ENCODE data around the gene RAB1A. TPM values are rescaled to one million over a fixed set of nuclear protein-coding genes. Genes with fewer than 3 reads are reported as not detected.

Gene RAB1A
- total and polyA plus RNA-seq, 2 of the 13 experiments (the other 11 are each of a cell fraction or from before 2014, with no cell fraction given) = 206 to 226 TPM

DNA sequence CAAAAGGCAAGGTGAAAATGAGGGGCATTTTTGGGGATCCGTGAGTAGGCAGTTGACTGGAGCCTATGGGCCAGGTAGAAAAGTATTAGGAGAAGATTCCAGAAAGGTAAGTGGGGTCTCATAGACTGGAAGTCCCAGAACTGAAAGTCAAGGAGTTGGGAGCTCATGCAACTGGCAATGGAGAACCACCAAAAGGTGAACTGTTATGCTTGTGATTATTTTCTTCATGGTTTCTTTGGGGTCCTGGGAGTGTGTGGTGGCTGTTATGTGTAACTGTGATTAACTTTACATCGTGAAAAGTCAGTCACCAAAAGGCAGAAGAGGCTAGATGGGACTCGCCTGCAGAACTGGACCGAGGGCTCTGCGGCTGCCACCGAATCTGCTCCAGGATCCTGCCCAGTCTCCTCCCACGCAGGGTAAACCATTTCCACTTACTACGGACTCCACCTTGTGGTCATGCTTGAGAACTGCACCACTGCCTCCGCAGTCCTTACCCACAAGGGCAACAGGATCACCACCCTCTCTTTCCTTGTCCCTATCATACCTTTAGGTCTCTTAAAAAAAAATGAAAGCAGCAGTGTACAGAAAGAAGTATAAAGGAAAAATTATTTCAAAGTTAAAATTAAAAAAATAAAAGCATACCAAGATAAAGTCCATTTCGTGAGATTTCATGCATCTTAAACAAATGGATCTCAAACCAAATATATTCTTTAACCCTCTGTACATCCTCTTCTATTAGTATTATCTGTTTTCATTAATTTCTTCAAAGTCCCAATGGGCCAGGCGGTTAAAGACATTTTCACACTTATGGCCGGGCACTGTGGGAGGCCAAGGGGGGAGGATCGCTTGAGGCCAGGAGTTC is 89.3 kb downstream of the RAB1A start (continued):
- TF ChIP-seq, protein P1, sequence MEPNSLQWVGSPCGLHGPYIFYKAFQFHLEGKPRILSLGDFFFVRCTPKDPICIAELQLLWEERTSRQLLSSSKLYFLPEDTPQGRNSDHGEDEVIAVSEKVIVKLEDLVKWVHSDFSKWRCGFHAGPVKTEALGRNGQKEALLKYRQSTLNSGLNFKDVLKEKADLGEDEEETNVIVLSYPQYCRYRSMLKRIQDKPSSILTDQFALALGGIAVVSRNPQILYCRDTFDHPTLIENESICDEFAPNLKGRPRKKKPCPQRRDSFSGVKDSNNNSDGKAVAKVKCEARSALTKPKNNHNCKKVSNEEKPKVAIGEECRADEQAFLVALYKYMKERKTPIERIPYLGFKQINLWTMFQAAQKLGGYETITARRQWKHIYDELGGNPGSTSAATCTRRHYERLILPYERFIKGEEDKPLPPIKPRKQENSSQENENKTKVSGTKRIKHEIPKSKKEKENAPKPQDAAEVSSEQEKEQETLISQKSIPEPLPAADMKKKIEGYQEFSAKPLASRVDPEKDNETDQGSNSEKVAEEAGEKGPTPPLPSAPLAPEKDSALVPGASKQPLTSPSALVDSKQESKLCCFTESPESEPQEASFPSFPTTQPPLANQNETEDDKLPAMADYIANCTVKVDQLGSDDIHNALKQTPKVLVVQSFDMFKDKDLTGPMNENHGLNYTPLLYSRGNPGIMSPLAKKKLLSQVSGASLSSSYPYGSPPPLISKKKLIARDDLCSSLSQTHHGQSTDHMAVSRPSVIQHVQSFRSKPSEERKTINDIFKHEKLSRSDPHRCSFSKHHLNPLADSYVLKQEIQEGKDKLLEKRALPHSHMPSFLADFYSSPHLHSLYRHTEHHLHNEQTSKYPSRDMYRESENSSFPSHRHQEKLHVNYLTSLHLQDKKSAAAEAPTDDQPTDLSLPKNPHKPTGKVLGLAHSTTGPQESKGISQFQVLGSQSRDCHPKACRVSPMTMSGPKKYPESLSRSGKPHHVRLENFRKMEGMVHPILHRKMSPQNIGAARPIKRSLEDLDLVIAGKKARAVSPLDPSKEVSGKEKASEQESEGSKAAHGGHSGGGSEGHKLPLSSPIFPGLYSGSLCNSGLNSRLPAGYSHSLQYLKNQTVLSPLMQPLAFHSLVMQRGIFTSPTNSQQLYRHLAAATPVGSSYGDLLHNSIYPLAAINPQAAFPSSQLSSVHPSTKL (CRISPR knock-in tag; IDR thresholded peaks at IDR 0.05) = peak; percentile 68
- TF ChIP-seq ZNF878 (CRISPR knock-in tag; IDR thresholded peaks at IDR 0.05) (no peak), ZNF574 (CRISPR knock-in tag; IDR thresholded peaks at IDR 0.05) (0 out of 2 replicates have a peak, but pooled peaks have one; percentile 17), MAZ (IDR thresholded peaks at IDR 0.05; ENCODE audit: borderline replicate concordance, low read depth, low read length) (peak; percentile 46; the same call in 1 of the 2 replicates), MAZ (CRISPR knock-in tag; IDR thresholded peaks at IDR 0.05; ENCODE audit: low read depth) (0 out of 2 replicates have a peak, but pooled peaks have one; percentile 19), SP5 (CRISPR knock-in tag; IDR thresholded peaks at IDR 0.05; ENCODE audit: borderline replicate concordance, low read depth) (0 out of 2 replicates have a peak, but pooled peaks have one; percentile 43), DMAP1 (CRISPR knock-in tag; IDR thresholded peaks at IDR 0.05) (no peak), PHF8 (CRISPR knock-in tag; IDR thresholded peaks at IDR 0.05) (0 out of 2 replicates have a peak, but pooled peaks have one; percentile 25), ATM (IDR thresholded peaks at IDR 0.05; ENCODE audit: borderline replicate concordance) (no peak), REL (CRISPR knock-in tag; conservative IDR thresholded peaks at IDR 0.05) (no peak), SAP130 (CRISPR knock-in tag; IDR thresholded peaks at IDR 0.05; ENCODE audit: low read depth) (peak; percentile 62; the same call in 1 of the 2 replicates)
- TF ChIP-seq, protein P2, sequence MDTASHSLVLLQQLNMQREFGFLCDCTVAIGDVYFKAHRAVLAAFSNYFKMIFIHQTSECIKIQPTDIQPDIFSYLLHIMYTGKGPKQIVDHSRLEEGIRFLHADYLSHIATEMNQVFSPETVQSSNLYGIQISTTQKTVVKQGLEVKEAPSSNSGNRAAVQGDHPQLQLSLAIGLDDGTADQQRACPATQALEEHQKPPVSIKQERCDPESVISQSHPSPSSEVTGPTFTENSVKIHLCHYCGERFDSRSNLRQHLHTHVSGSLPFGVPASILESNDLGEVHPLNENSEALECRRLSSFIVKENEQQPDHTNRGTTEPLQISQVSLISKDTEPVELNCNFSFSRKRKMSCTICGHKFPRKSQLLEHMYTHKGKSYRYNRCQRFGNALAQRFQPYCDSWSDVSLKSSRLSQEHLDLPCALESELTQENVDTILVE (CRISPR knock-in tag; IDR thresholded peaks at IDR 0.05) = peak; percentile 59; the same call in 1 of the 2 replicates
- TF ChIP-seq, protein P3, sequence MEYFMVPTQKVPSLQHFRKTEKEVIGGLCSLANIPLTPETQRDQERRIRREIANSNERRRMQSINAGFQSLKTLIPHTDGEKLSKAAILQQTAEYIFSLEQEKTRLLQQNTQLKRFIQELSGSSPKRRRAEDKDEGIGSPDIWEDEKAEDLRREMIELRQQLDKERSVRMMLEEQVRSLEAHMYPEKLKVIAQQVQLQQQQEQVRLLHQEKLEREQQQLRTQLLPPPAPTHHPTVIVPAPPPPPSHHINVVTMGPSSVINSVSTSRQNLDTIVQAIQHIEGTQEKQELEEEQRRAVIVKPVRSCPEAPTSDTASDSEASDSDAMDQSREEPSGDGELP (IDR thresholded peaks at IDR 0.05; ENCODE audit: borderline replicate concordance, low read depth) = no peak
- TF ChIP-seq, protein P4, sequence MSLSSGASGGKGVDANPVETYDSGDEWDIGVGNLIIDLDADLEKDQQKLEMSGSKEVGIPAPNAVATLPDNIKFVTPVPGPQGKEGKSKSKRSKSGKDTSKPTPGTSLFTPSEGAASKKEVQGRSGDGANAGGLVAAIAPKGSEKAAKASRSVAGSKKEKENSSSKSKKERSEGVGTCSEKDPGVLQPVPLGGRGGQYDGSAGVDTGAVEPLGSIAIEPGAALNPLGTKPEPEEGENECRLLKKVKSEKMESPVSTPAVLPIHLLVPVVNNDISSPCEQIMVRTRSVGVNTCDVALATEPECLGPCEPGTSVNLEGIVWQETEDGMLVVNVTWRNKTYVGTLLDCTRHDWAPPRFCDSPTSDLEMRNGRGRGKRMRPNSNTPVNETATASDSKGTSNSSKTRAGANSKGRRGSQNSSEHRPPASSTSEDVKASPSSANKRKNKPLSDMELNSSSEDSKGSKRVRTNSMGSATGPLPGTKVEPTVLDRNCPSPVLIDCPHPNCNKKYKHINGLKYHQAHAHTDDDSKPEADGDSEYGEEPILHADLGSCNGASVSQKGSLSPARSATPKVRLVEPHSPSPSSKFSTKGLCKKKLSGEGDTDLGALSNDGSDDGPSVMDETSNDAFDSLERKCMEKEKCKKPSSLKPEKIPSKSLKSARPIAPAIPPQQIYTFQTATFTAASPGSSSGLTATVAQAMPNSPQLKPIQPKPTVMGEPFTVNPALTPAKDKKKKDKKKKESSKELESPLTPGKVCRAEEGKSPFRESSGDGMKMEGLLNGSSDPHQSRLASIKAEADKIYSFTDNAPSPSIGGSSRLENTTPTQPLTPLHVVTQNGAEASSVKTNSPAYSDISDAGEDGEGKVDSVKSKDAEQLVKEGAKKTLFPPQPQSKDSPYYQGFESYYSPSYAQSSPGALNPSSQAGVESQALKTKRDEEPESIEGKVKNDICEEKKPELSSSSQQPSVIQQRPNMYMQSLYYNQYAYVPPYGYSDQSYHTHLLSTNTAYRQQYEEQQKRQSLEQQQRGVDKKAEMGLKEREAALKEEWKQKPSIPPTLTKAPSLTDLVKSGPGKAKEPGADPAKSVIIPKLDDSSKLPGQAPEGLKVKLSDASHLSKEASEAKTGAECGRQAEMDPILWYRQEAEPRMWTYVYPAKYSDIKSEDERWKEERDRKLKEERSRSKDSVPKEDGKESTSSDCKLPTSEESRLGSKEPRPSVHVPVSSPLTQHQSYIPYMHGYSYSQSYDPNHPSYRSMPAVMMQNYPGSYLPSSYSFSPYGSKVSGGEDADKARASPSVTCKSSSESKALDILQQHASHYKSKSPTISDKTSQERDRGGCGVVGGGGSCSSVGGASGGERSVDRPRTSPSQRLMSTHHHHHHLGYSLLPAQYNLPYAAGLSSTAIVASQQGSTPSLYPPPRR (CRISPR knock-in tag; IDR thresholded peaks at IDR 0.05; ENCODE audit: borderline replicate concordance) = no peak
